GM18951 (cell line): ENCODE results near the gene PCA3.

Source experiments
- POLR2A ChIP-seq: IDR thresholded peaks from 4 replicates; pipeline ENCODE4 v1.6.1; 2011; ENCODE audit warnings: mild to moderate bottlenecking; ENCODE audit not compliant: insufficient read length, insufficient read depth; ENCODE audit errors: extremely low read depth
- in situ Hi-C: fragments of 300-500 bp; cut with MboI; formaldehyde crosslinking; loops from one replicate; pipeline ENCODE4 v1.12.0; 2022; ENCODE audit warnings: low sequenced_read_pairs, mixed read lengths, inconsistent platforms; ENCODE audit not compliant: unreplicated experiment

PCA3 gene

GRCh38 chr9:76818271-76818670 is 54.0 kb downstream of the PCA3 start:
- no peak for TF ChIP-seq POLR2A
- in situ Hi-C loops: loop anchor here (25.0 kb wide), 1 partner anchor 319 kb away; no protein-coding TSS in a partner anchor

GRCh38 chr9:76820431-76820830 is 56.2 kb downstream of the PCA3 start:
- no peak for TF ChIP-seq POLR2A
- in situ Hi-C loops: loop anchor here (25.0 kb wide), 1 partner anchor 317 kb away; no protein-coding TSS in a partner anchor

- in situ Hi-C loops: no loop called here
- no peak for TF ChIP-seq POLR2A
Observed at GRCh38 chr9:76827296-76828080, 63.2 kb downstream of the PCA3 start.

- in situ Hi-C loops: no loop called here
- no peak for TF ChIP-seq POLR2A
Observed at GRCh38 chr9:76828447-76828846, 64.2 kb downstream of the PCA3 start.

- no peak for TF ChIP-seq POLR2A
- in situ Hi-C loops: no loop called here
Observed at GRCh38 chr9:76835571-76836283, 71.5 kb downstream of the PCA3 start.
